ENCODE data around the gene TNK1.

GRCh38 chr17:7356072-7356549 lies 24.8 kb upstream of the TNK1 start:
- TF ChIP-seq CTCF (IDR thresholded peaks at IDR 0.05) = peak; percentile 81 to 93 (median 86)
- TF ChIP-seq POLR2A (IDR thresholded peaks at IDR 0.05) = no peak
- peak in 2 of 4 donors; percentile 15 to 17 for TF ChIP-seq POLR2AphosphoS5 (IDR thresholded peaks at IDR 0.05)
